K562 (cell line): ENCODE results near the gene MPZL3. TPM values are rescaled to one million over a fixed set of nuclear protein-coding genes. Genes with fewer than 3 reads are reported as not detected.

Experiments used
- ATAC-seq: fragments of 200-7000 bp; cut with Tn5 transposase; 3 replicates; pipeline ENCODE4 v1.9.1; 2020; ENCODE audit warnings: moderate library complexity
- BruUV-seq: library from RNA; stranded (reverse); fragments of 400-500 nt; replicated peaks from 2 replicates; lab custom pipeline; 2021; lab: Mats Ljungman, UMichigan
- CTCF ChIA-PET: fragments of 300-600 bp; formaldehyde crosslinking; extraction: SDS; loops from one replicate; lab custom pipeline; 2021; ENCODE audit warnings: low intra/inter-chr PET ratio; lab: Yijun Ruan, JAX
- POLR2A ChIA-PET: fragments of 300-600, 350-650 bp; sonication (Branson Sonifier 250); formaldehyde crosslinking; extraction: SDS; loops from one replicate; lab custom pipeline; 2021; ENCODE audit warnings: antibody characterized with exemption, inconsistent platforms; lab: Yijun Ruan, JAX
- DNase-seq, 4 experiments: peaks; one replicate each; pipeline versions ENCODE4 v3.0.0 to v3.0.0-alpha.2; 2011 to 2018; ENCODE audit warnings: low spot score in 3 of 4, mixed read lengths in 3 of 4; ENCODE audit errors: extremely low read depth in 1 of 4
- FAIRE-seq: peaks from 2 replicates; lab custom pipeline; 2011; peaks lifted over from hg19 to GRCh38; lab: Jason Lieb, UNC
- H2AFZ ChIP-seq: 2 replicates; pipeline ENCODE4 v1.6.0; 2011; ENCODE audit warnings: low read depth, low read length, control low read depth, inconsistent platforms
- H3K27ac ChIP-seq: fragments of 200-600 bp; 3 replicates; pipeline ENCODE4 v1.8.0; 2011; ENCODE audit warnings: low read depth, mild to moderate bottlenecking, control low read depth, inconsistent platforms, low read length, moderate library complexity, mixed read lengths; ENCODE audit errors: extremely low read depth
- H3K27me3 ChIP-seq, 2 experiments: fragments of 300-600 bp in 1 of 2; 2 replicates in 1 of 2; 3 replicates in 1 of 2; pipeline versions ENCODE4 v1.6.0 to v1.8.0; 2011; ENCODE audit warnings: inconsistent platforms in 2 of 2, low read length in 2 of 2, mild to moderate bottlenecking in 1 of 2, mixed read lengths in 1 of 2, moderate library complexity in 1 of 2; ENCODE audit not compliant: control insufficient read depth in 2 of 2, insufficient read depth in 2 of 2
- H3K36me3 ChIP-seq: fragments of 300-600 bp; 3 replicates; pipeline ENCODE4 v1.8.0; 2011; ENCODE audit warnings: mild to moderate bottlenecking, low read length, inconsistent platforms; ENCODE audit not compliant: control insufficient read depth, insufficient read depth
- H3K4me1 ChIP-seq, 2 experiments: fragments of 200-600 bp in 1 of 2; replicated peaks in 1 of 2; 2 replicates in 1 of 2; 3 replicates in 1 of 2; pipeline versions ENCODE4 v1.5.1 to v1.8.0; 2011; ENCODE audit warnings: inconsistent platforms in 2 of 2, low read length in 2 of 2, mild to moderate bottlenecking in 1 of 2, mixed read lengths in 1 of 2, moderate library complexity in 1 of 2; ENCODE audit not compliant: control insufficient read depth in 2 of 2, insufficient read depth in 2 of 2
- H3K4me2 ChIP-seq: 2 replicates; pipeline ENCODE4 v1.6.1; 2011; ENCODE audit warnings: low read length, control low read depth, inconsistent platforms, mixed read lengths; ENCODE audit not compliant: insufficient read depth
- H3K4me3 ChIP-seq: fragments of 200-600 bp; sonication (generic), shearing (Covaris generic); 2 replicates; pipeline ENCODE4 v1.5.1; 2016; ENCODE audit warnings: control low read depth, inconsistent platforms
- H3K79me2 ChIP-seq: fragments of 200-600 bp; 3 replicates; pipeline ENCODE4 v1.8.0; 2011; ENCODE audit warnings: low read length, inconsistent platforms; ENCODE audit not compliant: control insufficient read depth, insufficient read depth
- H3K9ac ChIP-seq, 2 experiments: 2 replicates each; pipeline versions ENCODE4 v1.6.0 to v1.6.1; 2011; ENCODE audit warnings: low read depth in 2 of 2, low read length in 2 of 2, control low read depth in 1 of 2, inconsistent platforms in 1 of 2, mild to moderate bottlenecking in 1 of 2, mixed read lengths in 1 of 2; ENCODE audit not compliant: insufficient read depth in 1 of 2
- H3K9me1 ChIP-seq: one replicate; pipeline ENCODE4 v1.6.0; 2011; ENCODE audit warnings: inconsistent platforms, mild to moderate bottlenecking, low read length, moderate library complexity; ENCODE audit not compliant: control insufficient read depth, insufficient read depth
- H3K9me3 ChIP-seq: replicated peaks from 2 replicates; pipeline ENCODE4 v1.5.1; 2011; ENCODE audit warnings: low read depth, low read length, inconsistent platforms; ENCODE audit not compliant: control insufficient read depth, insufficient read depth
- H4K20me1 ChIP-seq: replicated peaks from 2 replicates; pipeline ENCODE4 v1.6.1; 2011; ENCODE audit warnings: low read length, inconsistent platforms, mixed read lengths; ENCODE audit not compliant: control insufficient read depth, insufficient read depth
- ARID3A ChIP-seq: IDR thresholded peaks from 2 replicates; pipeline ENCODE4 v1.6.1; 2012; ENCODE audit warnings: low read depth, low read length, improper control_type of control experiment, borderline replicate concordance
- GTF3C2 ChIP-seq: IDR thresholded peaks from 3 replicates; pipeline ENCODE4 v1.6.1; 2011; ENCODE audit warnings: borderline replicate concordance, mild to moderate bottlenecking, moderate library complexity; ENCODE audit not compliant: insufficient read length; ENCODE audit errors: extremely low read depth
- RFX7 ChIP-seq: fragments of 250-450 bp; sonication (Bioruptor Pico); IDR thresholded peaks from 2 replicates; pipeline ENCODE4 v1.5.1; 2021; ENCODE audit warnings: mild to moderate bottlenecking
- TFE3 ChIP-seq: fragments of 450-650 bp; formaldehyde crosslinking; IDR thresholded peaks from 2 replicates; pipeline ENCODE4 v1.4.0; 2020; ENCODE audit warnings: mild to moderate bottlenecking, mixed read lengths
- ZKSCAN1 ChIP-seq: fragments of 150-350 bp; IDR thresholded peaks from 2 replicates; pipeline ENCODE4 v1.6.1; 2016; ENCODE audit warnings: low read depth, low read length
- in situ Hi-C: fragments of 300-500 bp; cut with MboI; formaldehyde crosslinking; loops from 4 replicates; pipeline ENCODE4 v1.15.0; 2018; ENCODE audit warnings: inconsistent platforms, mixed read lengths
- intact Hi-C: fragments of 100-400 bp; cut with micrococcal nuclease; formaldehyde crosslinking; loops from 2 replicates; pipeline ENCODE4 v1.14.2; 2022
- polyA plus RNA-seq, 8 experiments: library from polyadenylated mRNA; depleted of rRNA in 4 of 8; stranded (reverse) in 5 of 8; unstranded in 3 of 8; fragments of >200 nt; fragmentation: Nextera tagmentation in 2 of 8; fragmentation: Illumina TruSeq in 1 of 8; extraction: Ambion mirVana in 2 of 8; extraction: Trizol in 1 of 8; gene quantifications; 2 replicates each; pipeline versions ENCODE4 v1.2.1 to v1.2.3, GENCODE V29; 2011 to 2014; ENCODE audit warnings: inconsistent platforms in 1 of 8, missing spikeins in 1 of 8
- total RNA-seq, 7 experiments: library from RNA; depleted of rRNA in 6 of 7; stranded (reverse); fragments of >200 nt in 6 of 7; fragmentation: Illumina TruSeq in 2 of 7; extraction: Trizol in 2 of 7; gene quantifications; 2 replicates each; pipeline versions ENCODE4 v1.2.1 to v1.2.3, GENCODE V29; 2011 to 2021; ENCODE audit warnings: low replicate concordance in 1 of 7

The MPZL3 gene
- total and polyA plus RNA-seq, 9 of the 15 experiments (the other 6 are each of a cell fraction or from before 2014, with no cell fraction given), result 0.97 to 2.9 (median 1.6) TPM

- no peak for TF ChIP-seq GTF3C2
- TF ChIP-seq ZKSCAN1, result no peak
- TF ChIP-seq RFX7 (CRISPR knock-in tag), result no peak
Measured at GRCh38 chr11:118290923-118291322, 38.8 kb upstream of the MPZL3 start (continued).

- intact Hi-C loops (no loop called here), in situ Hi-C loops (no loop called here)
- ChIA-PET POLR2A (no interaction called here), CTCF (interaction anchor here (0.6 to 2.9 kb wide), 2 partner anchors 91 to 466 kb away, joined by 3 to 39 read pairs; no protein-coding TSS in a partner anchor)
- FAIRE-seq (no peak), DNase-seq (no peak), ATAC-seq (no peak)
- H3K9ac ChIP-seq, result no peak overlapping the region
- H3K4me1 ChIP-seq, result no peaks in the 10 kb centered on the region; a peak in 1 of 5 replicates
- no peaks in the 10 kb centered on the region for H3K9me1 ChIP-seq
- TF ChIP-seq TFE3 (CRISPR knock-in tag) (no peak), ARID3A (no peak)
- no TSS peak for BruUV-seq
- H4K20me1 ChIP-seq, result no peaks in the 10 kb centered on the region
- no peak overlapping the region for H3K4me2 ChIP-seq
- no peaks in the 10 kb centered on the region for H3K79me2 ChIP-seq
- H3K36me3 ChIP-seq, result no peaks in the 10 kb centered on the region
- no peak overlapping the region for H2AFZ ChIP-seq
- H3K4me3 ChIP-seq, result no peak overlapping the region
- no peak overlapping the region for H3K27ac ChIP-seq
- H3K9me3 ChIP-seq, result no peaks in the 10 kb centered on the region
- H3K27me3 ChIP-seq, result peaks cover 0 to 3% of the 10 kb centered on the region in 2 experiments; a peak in 2 of 5 replicates
Measured at GRCh38 chr11:118289401-118289800, 37.2 kb upstream of the MPZL3 start.
